ENCODE data around the gene SMC6. TPM values are rescaled to one million over a fixed set of nuclear protein-coding genes. Genes with fewer than 3 reads are reported as not detected.

SMC6 gene
- total RNA-seq, 4 donors from 2014 or later: 7.5 to 11.0 (median 9.6) TPM

- TF ChIP-seq CTCF (IDR thresholded peaks at IDR 0.05 in 4 of 5, conservative IDR thresholded peaks at IDR 0.05 in 1 of 5): peak; percentile 73 to 88 (median 84)
- no peak for TF ChIP-seq POLR2A (IDR thresholded peaks at IDR 0.05)
- intact Hi-C loops (cut with DNase I; ENCODE audit: low total_unique reads): loop anchor here (1.0 kb wide), 1 partner anchor 25 kb away; no protein-coding TSS in a partner anchor
- Histone ChIP-seq H3K4me3 (no peak overlapping the region), H3K4me1 (peaks cover 8 to 19% of the 10 kb centered on the region in 2 donors), H3K9me3 (no peaks in the 10 kb centered on the region), H3K27ac (no peak overlapping the region), H3K36me3 (no peaks in the 10 kb centered on the region), H3K27me3 (no peaks in the 10 kb centered on the region)
- in situ Hi-C loops (cut with MboI; ENCODE audit: low sequenced_read_pairs in 4 of 4): no loop called here
- ATAC-seq: peak; percentile 74 to 88
- DNase-seq: peak; percentile 23 to 25
Observed at GRCh38 chr2:17646081-17646554, 107.5 kb downstream of the SMC6 start.

GRCh38 chr2:17644997-17645720, 108.5 kb downstream of the SMC6 start:
- H3K27ac ChIP-seq: no peak overlapping the region
- peaks cover 8 to 19% of the 10 kb centered on the region in 2 donors for H3K4me1 ChIP-seq
- no peaks in the 10 kb centered on the region for H3K9me3 ChIP-seq
- TF ChIP-seq CTCF (IDR thresholded peaks at IDR 0.05 in 4 of 5, conservative IDR thresholded peaks at IDR 0.05 in 1 of 5): no peak
- no peak for TF ChIP-seq POLR2A (IDR thresholded peaks at IDR 0.05)
- DNase-seq: no peak
- no peak overlapping the region for H3K4me3 ChIP-seq
- in situ Hi-C loops (cut with MboI; ENCODE audit: low sequenced_read_pairs in 4 of 4) (no loop called here), intact Hi-C loops (cut with DNase I; ENCODE audit: low total_unique reads) (no loop called here)
- no peak for ATAC-seq
- H3K36me3 ChIP-seq: no peaks in the 10 kb centered on the region
- no peaks in the 10 kb centered on the region for H3K27me3 ChIP-seq

- DNase-seq: peak; percentile 14 to 25
- intact Hi-C loops (cut with DNase I; ENCODE audit: low total_unique reads): no loop called here
- ATAC-seq: peak; percentile 61 to 76
Observed at GRCh38 chr2:17643031-17643615, 110.5 kb downstream of the SMC6 start.

GRCh38 chr2:17640406-17640805, 113.2 kb downstream of the SMC6 start:
- in situ Hi-C loops (cut with MboI; ENCODE audit: low sequenced_read_pairs in 4 of 4) (no loop called here), intact Hi-C loops (cut with DNase I; ENCODE audit: low total_unique reads) (no loop called here)
- no peak overlapping the region for H3K4me3 ChIP-seq
- ATAC-seq (no peak), DNase-seq (no peak)
- H3K27me3 ChIP-seq: no peaks in the 10 kb centered on the region
- H3K9me3 ChIP-seq: no peaks in the 10 kb centered on the region
- TF ChIP-seq CTCF (IDR thresholded peaks at IDR 0.05 in 4 of 5, conservative IDR thresholded peaks at IDR 0.05 in 1 of 5) (no peak), POLR2A (IDR thresholded peaks at IDR 0.05) (no peak)
- no peaks in the 10 kb centered on the region for H3K36me3 ChIP-seq
- no peak overlapping the region for H3K27ac ChIP-seq
- peaks cover 0 to 6% of the 10 kb centered on the region in 2 donors for H3K4me1 ChIP-seq

More at GRCh38 chr2:17643031-17643615, 110.5 kb downstream of the SMC6 start:
- peak overlapping the region in 1 of 4 donors; percentile 32 for H3K27ac ChIP-seq
- H3K27me3 ChIP-seq: no peaks in the 10 kb centered on the region
- peaks cover 8 to 19% of the 10 kb centered on the region in 2 donors for H3K4me1 ChIP-seq
- TF ChIP-seq POLR2A (IDR thresholded peaks at IDR 0.05): no peak
- no peak for TF ChIP-seq CTCF (IDR thresholded peaks at IDR 0.05 in 4 of 5, conservative IDR thresholded peaks at IDR 0.05 in 1 of 5)
- H3K36me3 ChIP-seq: no peaks in the 10 kb centered on the region
- in situ Hi-C loops (cut with MboI; ENCODE audit: low sequenced_read_pairs in 4 of 4): no loop called here
- no peaks in the 10 kb centered on the region for H3K9me3 ChIP-seq
- H3K4me3 ChIP-seq: no peak overlapping the region
